Fibroblast of lung (primary cell): ENCODE data around the gene PEX14.

ENCODE experiments used
- EZH2 ChIP-seq: IDR thresholded peaks from 2 replicates; pipeline ENCODE4 v1.5.1; 2012; ENCODE audit warnings: low read length, control low read depth, mild to moderate bottlenecking; ENCODE audit errors: missing control alignments
- TF ChIP-seq, protein P1 (sequence below), 2 donors: IDR thresholded peaks in 1 of 2; conservative IDR thresholded peaks in 1 of 2; 1 replicate in 1 of 2; 2 replicates in 1 of 2; pipeline ENCODE4 v1.5.1; 2011 to 2012; ENCODE audit warnings: low read length in 2 of 2, control low read depth in 1 of 2, inconsistent platforms in 1 of 2, low read depth in 1 of 2, mild to moderate bottlenecking in 1 of 2

GRCh38 chr1:10578070-10578469 is 103.3 kb downstream of the PEX14 start:
- TF ChIP-seq, protein P1, sequence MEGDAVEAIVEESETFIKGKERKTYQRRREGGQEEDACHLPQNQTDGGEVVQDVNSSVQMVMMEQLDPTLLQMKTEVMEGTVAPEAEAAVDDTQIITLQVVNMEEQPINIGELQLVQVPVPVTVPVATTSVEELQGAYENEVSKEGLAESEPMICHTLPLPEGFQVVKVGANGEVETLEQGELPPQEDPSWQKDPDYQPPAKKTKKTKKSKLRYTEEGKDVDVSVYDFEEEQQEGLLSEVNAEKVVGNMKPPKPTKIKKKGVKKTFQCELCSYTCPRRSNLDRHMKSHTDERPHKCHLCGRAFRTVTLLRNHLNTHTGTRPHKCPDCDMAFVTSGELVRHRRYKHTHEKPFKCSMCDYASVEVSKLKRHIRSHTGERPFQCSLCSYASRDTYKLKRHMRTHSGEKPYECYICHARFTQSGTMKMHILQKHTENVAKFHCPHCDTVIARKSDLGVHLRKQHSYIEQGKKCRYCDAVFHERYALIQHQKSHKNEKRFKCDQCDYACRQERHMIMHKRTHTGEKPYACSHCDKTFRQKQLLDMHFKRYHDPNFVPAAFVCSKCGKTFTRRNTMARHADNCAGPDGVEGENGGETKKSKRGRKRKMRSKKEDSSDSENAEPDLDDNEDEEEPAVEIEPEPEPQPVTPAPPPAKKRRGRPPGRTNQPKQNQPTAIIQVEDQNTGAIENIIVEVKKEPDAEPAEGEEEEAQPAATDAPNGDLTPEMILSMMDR (conservative IDR thresholded peaks at IDR 0.05 in 1 of 2, IDR thresholded peaks at IDR 0.05 in 1 of 2; ENCODE audit: low read depth in 1 of 2, low read length in 2 of 2): no peak
- TF ChIP-seq EZH2: no peak
